Duodenal mucosa (tissue), 2 donors: ENCODE results near the gene CD68.

ENCODE experiments used
- H3K27ac ChIP-seq: one replicate; pipeline ENCODE4 v1.7.0; 2013; ENCODE audit warnings: low read depth, low read length
- H3K27me3 ChIP-seq, 2 donors: one replicate each; pipeline ENCODE4 v1.7.0; 2013; ENCODE audit warnings: low read length in 2 of 2, control low read depth in 1 of 2; ENCODE audit not compliant: insufficient read depth in 2 of 2, control insufficient read depth in 1 of 2
- H3K36me3 ChIP-seq, 2 donors: one replicate each; pipeline ENCODE4 v1.7.0; 2013; ENCODE audit warnings: low read length in 2 of 2, control low read depth in 1 of 2; ENCODE audit not compliant: insufficient read depth in 2 of 2, control insufficient read depth in 1 of 2
- H3K4me1 ChIP-seq, 2 donors: one replicate each; pipeline ENCODE4 v1.7.0; 2013; ENCODE audit warnings: low read length in 2 of 2, control low read depth in 1 of 2; ENCODE audit not compliant: insufficient read depth in 2 of 2, control insufficient read depth in 1 of 2
- H3K4me3 ChIP-seq, 2 donors: one replicate each; pipeline ENCODE4 v1.7.0; 2013; ENCODE audit warnings: low read length in 2 of 2, low read depth in 1 of 2
- H3K9ac ChIP-seq, 2 donors: one replicate each; pipeline ENCODE4 v1.7.0; 2013; ENCODE audit warnings: low read length in 2 of 2, low read depth in 1 of 2
- H3K9me3 ChIP-seq, 2 donors: one replicate each; pipeline ENCODE4 v1.7.0; 2013; ENCODE audit warnings: low read length in 2 of 2, control low read depth in 1 of 2; ENCODE audit not compliant: control insufficient read depth in 1 of 2

Gene CD68

DNA sequence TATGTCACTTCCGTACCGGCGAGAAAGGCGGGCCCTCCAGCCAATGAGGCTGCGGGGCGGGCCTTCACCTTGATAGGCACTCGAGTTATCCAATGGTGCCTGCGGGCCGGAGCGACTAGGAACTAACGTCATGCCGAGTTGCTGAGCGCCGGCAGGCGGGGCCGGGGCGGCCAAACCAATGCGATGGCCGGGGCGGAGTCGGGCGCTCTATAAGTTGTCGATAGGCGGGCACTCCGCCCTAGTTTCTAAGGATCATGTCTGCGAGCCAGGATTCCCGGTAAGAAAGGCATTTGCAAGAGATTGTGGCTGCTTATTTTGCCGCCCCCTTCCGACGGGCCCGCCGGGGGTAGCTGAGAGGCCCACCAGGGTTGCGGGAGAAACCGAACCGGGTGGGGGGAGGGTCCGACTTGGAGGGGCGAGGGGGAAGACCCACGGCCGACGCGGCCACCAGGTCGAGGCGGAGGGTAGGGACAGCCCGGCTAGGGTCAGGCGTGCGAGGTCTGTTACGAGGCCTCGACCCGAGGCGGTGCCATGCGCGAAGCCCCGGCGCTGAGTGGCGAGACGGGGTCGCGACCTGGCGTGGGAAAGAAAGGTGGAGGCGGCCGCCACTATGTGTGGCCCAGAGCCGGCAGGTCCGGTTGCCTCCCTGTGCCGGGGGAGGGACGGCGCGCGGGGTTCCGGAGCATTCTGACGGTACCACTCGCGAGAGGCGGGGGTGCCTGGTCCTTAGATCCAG is 6.7 kb upstream of the CD68 start:
- Histone ChIP-seq H3K27me3 (no peaks in the 10 kb centered on the region), H3K36me3 (peaks cover 58 to 59% of the 10 kb centered on the region in 2 donors), H3K9ac (peak overlapping the region; percentile 92 to 99), H3K4me3 (peak overlapping the region; percentile 90 to 93), H3K9me3 (no peaks in the 10 kb centered on the region), H3K4me1 (peaks cover 41 to 46% of the 10 kb centered on the region in 2 donors), H3K27ac (peak overlapping the region; percentile 97)

DNA sequence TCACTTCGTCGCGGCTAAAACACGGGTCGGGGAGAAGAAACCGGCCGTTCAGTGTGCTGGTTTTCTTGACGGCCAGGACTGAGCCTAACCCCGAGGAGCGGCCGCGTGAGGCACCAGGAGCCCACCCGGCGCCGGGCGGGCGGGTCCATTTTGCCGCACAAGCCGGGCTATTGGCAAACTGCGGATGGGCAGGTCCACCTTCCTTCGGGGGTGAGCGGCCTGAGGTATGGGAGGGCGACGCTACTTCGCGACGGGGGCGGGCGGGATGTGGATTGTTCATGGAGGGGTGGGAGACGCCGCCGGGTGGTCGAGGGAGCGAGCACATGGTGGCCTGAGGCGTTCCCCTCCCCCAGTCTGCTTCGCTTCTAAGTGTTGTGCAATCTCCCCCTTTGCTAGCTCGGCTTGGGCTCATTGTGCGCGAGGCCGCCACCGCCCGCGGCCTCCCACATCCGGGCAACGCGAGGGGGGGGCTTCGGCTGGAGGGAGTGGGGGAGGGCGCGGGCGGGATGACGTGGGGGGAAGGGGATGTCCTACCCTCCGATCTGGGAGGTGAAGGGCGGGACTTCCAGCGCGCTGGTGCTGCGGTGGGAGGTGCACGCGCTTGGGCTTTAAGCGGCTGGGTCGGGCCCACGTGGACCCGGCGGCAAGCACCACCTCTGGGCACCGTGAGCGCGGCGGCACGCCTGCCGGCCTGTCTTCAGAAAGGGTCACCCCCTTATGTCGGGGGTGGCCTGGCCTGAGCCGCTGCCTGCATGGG is 5.9 kb upstream of the CD68 start:
- Histone ChIP-seq H3K9me3 (no peaks in the 10 kb centered on the region), H3K4me3 (peak overlapping the region; percentile 90 to 93), H3K36me3 (peaks cover 63 to 66% of the 10 kb centered on the region in 2 donors), H3K27ac (peak overlapping the region; percentile 97), H3K4me1 (peaks cover 44 to 50% of the 10 kb centered on the region in 2 donors), H3K9ac (peak overlapping the region; percentile 92 to 99), H3K27me3 (no peaks in the 10 kb centered on the region)

DNA sequence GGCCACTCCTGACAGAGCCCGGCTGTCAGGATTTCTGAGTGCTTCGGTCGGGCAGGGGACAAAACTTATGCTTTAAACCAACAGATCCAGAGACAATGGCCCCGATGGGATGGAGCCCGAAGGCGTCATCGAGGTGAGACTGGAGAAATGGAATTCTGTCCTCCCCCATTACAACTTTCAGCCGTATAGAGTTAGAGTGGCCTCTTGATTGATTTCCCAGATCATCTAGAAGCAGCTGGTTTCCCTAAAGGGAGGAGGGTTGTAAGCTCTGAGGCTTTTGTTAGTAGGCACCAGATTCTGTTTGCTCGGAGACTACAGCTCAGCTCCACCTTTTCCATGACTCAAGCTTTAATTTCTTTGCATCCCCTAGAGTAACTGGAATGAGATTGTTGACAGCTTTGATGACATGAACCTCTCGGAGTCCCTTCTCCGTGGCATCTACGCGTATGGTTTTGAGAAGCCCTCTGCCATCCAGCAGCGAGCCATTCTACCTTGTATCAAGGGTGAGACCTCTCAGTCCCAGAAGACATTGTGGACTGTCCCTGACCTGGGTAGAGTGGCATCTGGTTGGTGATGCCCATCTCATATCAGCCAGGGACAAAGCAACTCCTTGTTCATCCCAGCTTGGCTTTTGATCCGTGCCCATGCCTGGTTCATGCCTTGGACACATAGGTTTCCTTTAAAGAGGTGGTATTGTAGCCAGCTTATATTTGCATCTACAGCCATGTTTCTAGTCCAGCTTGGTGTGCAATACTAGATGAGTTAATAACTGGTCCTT is 5.1 kb upstream of the CD68 start:
- peaks cover 63 to 72% of the 10 kb centered on the region in 2 donors for H3K36me3 ChIP-seq
- H3K4me1 ChIP-seq: peaks cover 50 to 54% of the 10 kb centered on the region in 2 donors
- H3K9me3 ChIP-seq: no peaks in the 10 kb centered on the region
- H3K9ac ChIP-seq: peak overlapping the region; percentile 45 to 74
- no peaks in the 10 kb centered on the region for H3K27me3 ChIP-seq
- H3K4me3 ChIP-seq: peak overlapping the region; percentile 90 to 93
- H3K27ac ChIP-seq: peak overlapping the region; percentile 97

DNA sequence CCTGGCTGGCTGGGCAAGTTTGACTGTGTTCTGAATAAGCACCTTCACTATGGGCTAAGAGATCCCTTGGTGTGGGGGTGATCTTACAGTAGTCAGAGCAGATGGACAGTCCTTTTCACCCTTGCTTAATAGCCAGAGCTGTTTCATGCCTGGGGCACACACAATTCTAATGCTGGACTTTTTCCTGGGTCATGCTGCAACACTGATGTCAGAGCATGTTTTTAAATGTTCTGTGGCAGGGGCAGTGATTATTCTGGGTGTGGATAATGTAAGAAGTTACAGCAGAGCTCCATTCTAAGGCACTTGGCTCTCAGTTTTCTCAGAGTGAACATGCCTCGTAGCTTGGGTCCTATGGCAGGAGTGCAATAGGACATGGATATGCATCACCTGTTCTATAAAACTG is 4.0 kb upstream of the CD68 start:
- Histone ChIP-seq H3K27ac (no peak overlapping the region), H3K4me3 (peak overlapping the region in 1 of 2 donors; percentile 5), H3K4me1 (peaks cover 61 to 64% of the 10 kb centered on the region in 2 donors), H3K9ac (peak overlapping the region; percentile 30 to 45), H3K36me3 (peaks cover 51 to 61% of the 10 kb centered on the region in 2 donors), H3K9me3 (no peaks in the 10 kb centered on the region), H3K27me3 (no peaks in the 10 kb centered on the region)

DNA sequence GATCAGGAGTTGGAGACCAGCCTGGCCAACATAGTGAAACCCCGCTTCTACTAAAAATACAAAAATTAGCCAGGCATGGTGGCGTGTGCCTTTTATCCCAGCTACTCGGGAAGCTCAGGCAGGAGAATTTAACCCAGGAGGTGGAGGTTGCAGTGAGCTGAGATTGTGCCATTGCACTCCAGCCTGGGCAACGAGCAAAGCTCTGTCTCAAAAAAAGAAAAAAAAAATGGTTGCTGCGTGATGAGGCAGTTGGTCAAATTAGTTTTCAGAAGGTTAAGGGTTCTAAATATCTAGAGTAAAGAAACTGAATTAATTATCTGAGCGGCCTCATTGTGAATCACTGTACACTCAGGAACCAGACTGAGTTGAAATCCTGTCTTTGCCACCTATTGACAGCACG is 3.5 kb upstream of the CD68 start:
- peaks cover 66 to 69% of the 10 kb centered on the region in 2 donors for H3K4me1 ChIP-seq
- H3K4me3 ChIP-seq: no peak overlapping the region
- H3K9ac ChIP-seq: peak overlapping the region in 1 of 2 donors; percentile 5
- H3K27ac ChIP-seq: no peak overlapping the region
- peaks cover 47 to 56% of the 10 kb centered on the region in 2 donors for H3K36me3 ChIP-seq
- H3K27me3 ChIP-seq: no peaks in the 10 kb centered on the region
- no peaks in the 10 kb centered on the region for H3K9me3 ChIP-seq

DNA sequence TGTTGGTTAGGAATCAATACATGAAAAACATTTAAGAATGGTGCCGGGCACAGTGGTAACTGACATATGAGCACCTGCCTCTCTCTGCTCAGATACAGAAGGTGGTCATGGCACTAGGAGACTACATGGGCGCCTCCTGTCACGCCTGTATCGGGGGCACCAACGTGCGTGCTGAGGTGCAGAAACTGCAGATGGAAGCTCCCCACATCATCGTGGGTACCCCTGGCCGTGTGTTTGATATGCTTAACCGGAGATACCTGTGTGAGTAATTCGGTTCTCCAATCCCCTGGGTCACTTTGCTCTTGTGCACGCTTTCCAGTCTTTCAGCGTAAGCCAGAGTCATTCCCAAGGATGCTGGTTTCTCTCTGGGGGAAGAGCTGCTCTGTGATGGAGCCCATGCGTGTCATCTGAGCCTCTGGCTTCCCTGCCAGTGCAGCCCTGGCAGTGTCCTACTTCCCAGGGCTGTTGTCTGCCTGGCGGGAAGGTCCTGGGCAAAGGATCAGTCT is 3.0 kb upstream of the CD68 start:
- no peaks in the 10 kb centered on the region for H3K9me3 ChIP-seq
- no peaks in the 10 kb centered on the region for H3K27me3 ChIP-seq
- H3K36me3 ChIP-seq: peaks cover 43 to 51% of the 10 kb centered on the region in 2 donors
- no peak overlapping the region for H3K4me3 ChIP-seq
- peaks cover 71 to 74% of the 10 kb centered on the region in 2 donors for H3K4me1 ChIP-seq
- H3K27ac ChIP-seq: no peak overlapping the region
- peak overlapping the region in 1 of 2 donors; percentile 5 for H3K9ac ChIP-seq

DNA sequence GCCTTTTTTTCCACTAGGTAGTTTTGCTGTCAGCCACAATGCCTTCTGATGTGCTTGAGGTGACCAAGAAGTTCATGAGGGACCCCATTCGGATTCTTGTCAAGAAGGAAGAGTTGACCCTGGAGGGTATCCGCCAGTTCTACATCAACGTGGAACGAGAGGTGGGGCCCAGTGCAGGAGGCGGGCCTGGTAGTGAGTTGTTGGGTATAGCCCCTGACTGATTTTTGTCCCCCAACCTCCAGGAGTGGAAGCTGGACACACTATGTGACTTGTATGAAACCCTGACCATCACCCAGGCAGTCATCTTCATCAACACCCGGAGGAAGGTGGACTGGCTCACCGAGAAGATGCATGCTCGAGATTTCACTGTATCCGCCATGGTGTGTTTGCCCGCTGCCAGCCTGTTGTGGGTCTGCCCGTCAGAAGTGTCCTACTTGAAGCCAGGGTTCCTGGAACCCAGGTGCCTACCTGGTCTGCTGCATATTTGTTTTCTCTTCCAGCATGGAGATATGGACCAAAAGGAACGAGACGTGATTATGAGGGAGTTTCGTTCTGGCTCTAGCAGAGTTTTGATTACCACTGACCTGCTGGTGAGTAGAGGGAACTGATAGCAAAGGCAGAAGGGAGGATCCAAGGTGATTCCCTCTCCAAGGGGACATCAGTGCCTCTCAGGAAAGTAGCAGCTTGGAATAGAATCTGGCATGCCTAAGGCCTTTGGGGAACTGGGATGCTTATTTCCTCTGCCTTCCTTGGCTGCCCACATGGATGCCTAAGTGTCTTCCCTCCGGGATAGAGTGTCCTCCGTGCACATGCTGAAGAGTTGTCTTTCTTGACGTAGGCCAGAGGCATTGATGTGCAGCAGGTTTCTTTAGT is 1.9 kb upstream of the CD68 start:
- Histone ChIP-seq H3K36me3 (peaks cover 43 to 53% of the 10 kb centered on the region in 2 donors), H3K9me3 (no peaks in the 10 kb centered on the region), H3K4me1 (peaks cover 78 to 81% of the 10 kb centered on the region in 2 donors), H3K27me3 (no peaks in the 10 kb centered on the region), H3K27ac (no peak overlapping the region), H3K4me3 (no peak overlapping the region), H3K9ac (no peak overlapping the region)

DNA sequence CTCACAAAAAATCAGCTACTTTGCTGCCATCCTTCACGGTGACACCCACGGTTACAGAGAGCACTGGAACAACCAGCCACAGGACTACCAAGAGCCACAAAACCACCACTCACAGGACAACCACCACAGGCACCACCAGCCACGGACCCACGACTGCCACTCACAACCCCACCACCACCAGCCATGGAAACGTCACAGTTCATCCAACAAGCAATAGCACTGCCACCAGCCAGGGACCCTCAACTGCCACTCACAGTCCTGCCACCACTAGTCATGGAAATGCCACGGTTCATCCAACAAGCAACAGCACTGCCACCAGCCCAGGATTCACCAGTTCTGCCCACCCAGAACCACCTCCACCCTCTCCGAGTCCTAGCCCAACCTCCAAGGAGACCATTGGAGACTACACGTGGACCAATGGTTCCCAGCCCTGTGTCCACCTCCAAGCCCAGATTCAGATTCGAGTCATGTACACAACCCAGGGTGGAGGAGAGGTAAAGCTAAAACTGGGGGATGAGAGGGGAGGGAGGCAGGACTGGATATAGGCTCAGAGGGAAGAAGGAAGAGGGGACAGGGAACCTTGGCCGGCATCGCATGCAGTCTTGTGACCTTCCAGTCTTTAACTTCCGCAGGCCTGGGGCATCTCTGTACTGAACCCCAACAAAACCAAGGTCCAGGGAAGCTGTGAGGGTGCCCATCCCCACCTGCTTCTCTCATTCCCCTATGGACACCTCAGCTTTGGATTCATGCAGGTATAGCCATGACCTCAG is 581 bp downstream of the CD68 start:
- Histone ChIP-seq H3K9me3 (no peaks in the 10 kb centered on the region), H3K4me3 (peak overlapping the region; percentile 83 to 88), H3K9ac (peak overlapping the region; percentile 93 to 99), H3K27ac (peak overlapping the region; percentile 90), H3K27me3 (no peaks in the 10 kb centered on the region), H3K36me3 (peaks cover 31 to 43% of the 10 kb centered on the region in 2 donors), H3K4me1 (peaks cover 75 to 86% of the 10 kb centered on the region in 2 donors)
